NOMO-1 treated with DMSO at 0.1 percent for 48 hours (cell line): ENCODE data around the gene PSEN1.

Experiments
- DNase-seq: peaks from one replicate; lab custom pipeline; 2025; ENCODE audit not compliant: unreplicated experiment; lab: John Stamatoyannopoulos, UW

PSEN1 gene

GRCh38 chr14:73238424-73238852, 102.1 kb downstream of the PSEN1 start:
- DNase-seq, result peak; percentile 56

- no peak for DNase-seq
Observed at GRCh38 chr14:73238941-73239340, 102.6 kb downstream of the PSEN1 start.

DNA sequence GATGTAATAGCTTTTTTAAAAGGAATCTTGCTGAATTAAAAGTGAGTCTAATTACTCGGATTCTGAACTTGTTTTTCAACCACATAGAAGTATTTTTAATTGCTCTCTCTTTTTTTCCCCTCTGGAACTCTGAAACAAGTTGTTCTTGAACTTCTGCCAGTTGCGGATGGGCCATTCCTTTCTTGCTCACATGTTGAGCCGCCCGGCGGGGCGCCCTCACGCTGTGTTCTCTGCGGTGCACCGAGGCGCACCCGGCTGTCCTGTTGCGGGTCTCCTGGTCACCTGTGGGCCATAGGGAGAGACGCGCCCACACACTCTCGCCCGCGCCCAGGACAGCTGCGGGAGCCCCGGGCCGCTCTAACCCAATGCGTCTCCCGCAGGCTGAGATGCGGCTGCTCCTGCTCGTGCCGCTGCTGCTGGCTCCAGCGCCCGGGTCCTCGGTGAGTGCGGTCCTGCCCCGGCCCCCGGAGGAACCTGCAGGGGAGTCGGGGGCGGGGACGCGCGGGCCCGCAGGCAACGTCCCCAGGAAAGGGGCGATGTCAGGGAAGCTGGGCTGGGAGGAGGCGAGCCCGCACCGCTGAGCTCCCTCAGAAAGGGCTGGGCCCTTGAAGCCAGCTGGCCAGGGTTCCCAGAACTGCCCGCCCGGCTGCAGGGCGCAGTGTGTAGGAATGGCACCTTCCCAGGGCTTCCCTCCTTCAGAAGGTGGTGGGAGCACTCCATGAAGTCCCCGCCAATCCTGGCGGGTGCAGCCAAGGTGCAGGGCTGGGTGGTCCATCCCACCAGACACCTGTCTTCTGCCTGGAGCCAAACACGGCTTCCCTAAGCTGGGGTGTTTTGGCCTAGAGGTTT, 103.3 kb downstream of the PSEN1 start:
- no peak for DNase-seq

DNA sequence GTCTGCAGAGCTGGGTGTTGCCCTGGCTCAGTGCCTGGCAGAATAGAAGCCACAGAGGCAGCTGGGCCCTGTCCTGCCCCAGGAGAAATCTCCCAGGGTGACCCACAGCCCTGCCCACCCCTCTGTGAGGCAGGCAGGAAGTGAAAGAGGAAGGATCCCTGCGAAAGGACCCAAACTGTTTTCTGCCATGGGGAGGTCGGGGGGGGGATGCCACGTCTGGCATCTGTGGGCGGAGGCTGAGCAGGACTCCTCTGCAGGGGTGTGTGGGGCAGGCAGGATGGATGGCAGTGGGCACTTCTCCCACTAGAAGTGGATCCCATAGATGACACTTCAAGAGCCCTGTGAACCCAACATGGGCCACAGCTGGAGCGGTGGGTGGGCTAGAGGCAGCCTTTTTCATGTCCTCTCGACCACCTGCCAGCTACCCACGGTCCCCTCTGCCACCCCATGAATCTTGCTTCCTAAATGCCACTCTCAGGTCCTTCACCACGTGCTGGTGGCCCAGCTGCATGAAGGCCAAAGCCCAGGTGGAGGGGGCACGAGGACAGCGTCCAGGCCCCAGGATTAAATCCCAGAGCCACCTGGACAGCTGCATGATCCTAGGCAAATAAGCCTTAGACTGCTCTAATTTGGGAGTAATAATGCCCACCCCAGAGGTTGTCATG, 104.6 kb downstream of the PSEN1 start:
- DNase-seq, result peak; percentile 67

GRCh38 chr14:73241481-73242165, 105.3 kb downstream of the PSEN1 start:
- no peak for DNase-seq

DNA sequence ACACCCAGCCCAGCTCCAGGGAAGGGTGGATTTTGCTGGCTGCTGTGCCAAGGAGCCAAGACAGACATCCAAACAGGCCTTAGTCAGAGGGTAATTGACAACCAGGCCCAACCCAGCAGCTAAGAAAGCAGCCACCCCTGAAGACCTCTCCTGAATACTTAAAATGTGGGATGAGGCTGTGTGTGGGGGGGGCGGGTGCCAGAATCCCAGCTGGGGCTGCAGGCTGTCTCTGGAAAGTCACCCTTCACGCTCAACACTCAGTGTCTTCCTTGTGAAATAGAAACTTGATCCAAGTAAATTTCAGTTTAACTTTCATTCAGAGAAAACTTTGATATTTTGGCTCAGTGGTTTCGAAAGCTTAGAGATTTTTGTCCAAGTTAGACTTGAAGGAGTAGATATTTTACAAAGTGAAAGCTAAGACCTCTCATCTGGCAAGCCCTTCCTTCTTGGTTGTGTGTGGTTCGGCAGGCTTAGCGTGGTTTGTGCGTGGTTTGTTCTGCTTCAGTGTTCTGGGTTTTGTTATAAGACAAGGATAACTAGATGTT, 106.1 kb downstream of the PSEN1 start:
- DNase-seq, result no peak

DNA sequence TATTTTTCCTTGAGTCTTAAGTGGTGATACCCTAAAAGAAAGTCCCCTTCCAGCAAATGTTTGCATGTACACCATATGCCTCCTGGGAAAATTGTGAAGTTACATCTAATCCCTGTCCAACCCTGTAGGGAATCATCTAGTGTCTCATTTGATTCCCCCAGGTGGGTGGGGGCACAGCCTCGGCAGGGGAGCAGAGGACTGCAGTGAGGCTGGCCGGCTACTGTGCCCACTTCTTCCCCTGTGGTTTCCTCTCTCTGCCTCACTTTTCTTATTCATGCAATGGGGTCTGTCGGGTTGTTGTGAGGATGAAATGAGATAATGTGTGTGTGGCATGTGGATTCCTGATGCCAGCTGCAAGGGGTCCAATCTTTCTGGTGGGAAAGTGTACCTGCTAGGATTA, 107.0 kb downstream of the PSEN1 start:
- no peak for DNase-seq

DNA sequence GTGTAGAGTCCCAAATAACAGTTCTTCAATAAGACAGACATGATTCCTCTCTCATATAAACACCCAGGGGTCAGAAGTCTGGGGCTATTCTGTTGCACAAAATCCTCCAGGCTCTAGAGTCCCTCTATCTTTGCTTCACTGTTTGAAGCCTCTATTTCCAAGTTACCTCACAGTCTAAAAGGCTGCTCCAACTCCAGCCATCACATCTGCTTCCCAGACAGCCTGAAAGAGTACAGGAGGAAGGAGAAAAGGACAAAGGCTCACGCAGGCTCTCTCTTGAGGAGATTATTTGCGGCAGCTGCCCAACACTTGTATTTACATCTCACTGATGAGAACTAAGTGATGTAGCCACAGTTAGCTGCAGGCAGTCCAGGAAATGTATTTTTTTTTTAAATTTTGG, 107.4 kb downstream of the PSEN1 start:
- no peak for DNase-seq

DNA sequence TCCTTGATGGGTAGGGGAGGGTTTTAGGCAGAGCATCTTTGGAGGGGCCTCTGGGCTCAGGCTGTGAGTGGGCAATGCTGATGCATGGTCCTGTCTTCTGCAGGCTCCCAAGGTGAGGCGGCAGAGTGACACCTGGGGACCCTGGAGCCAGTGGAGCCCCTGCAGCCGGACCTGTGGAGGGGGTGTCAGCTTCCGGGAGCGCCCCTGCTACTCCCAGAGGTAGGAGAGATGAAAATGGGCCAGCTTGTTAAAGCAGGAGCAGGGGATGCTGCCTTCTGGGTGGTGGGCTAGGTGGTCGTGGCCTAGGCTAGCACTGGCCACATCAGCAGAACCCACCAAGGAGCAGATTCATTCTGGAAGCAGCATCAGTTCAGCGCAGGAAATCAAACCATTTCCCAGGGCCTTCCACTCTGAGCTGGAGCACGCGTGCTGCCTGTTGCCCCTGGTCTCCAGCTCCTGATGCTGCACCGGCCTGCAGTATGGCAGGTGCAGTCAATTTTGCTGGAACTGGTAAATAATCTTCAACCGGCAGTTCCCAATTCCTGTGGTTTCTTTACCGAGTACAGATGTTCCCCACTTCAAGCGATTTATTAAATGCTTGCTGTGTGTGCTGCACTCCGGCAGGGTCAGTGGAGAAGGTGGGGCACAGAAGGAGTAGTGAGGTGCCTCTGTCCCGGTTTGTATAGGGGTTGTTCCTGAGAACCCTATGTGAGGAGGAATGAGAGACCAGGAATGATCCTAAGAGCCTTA, 108.4 kb downstream of the PSEN1 start:
- DNase-seq, result no peak

DNA sequence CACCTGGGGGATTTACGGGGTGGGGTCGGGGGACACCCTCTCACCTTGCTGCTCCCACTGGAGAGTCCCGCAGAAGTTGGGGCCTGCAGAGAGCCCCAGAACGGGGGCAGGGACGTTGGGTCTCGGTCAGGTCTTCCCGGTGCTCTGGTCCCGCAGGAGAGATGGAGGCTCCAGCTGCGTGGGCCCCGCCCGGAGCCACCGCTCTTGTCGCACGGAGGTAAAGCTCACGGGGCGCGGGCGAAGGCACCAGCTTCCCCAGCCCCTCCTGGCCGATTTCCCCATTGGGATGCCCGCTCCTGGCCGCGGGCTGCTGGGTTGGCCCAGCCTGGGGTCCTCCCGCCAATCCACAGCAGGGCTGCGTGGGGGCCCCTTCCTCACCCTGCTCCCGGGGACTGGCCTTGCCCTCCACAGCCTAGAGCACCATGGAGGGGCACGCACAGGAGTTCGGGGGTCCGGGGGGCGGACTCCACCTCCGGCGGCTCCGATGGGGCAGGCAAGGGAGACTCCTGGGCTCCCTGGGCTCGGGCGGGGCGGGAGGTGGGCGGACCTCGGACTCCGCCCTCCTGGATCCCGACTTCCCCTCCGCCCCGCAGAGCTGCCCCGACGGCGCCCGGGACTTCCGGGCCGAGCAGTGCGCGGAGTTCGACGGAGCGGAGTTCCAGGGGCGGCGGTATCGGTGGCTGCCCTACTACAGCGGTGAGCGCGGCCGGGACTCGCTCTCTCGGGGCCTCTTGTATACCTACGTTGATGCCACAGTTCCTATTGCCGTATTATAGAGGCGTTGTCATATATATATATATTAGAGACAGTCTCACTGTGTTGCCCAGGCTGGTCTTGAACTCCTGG, 109.4 kb downstream of the PSEN1 start:
- peak; percentile 66 for DNase-seq

- no peak for DNase-seq
Observed at GRCh38 chr14:73246387-73247150, 110.3 kb downstream of the PSEN1 start.

- DNase-seq, result no peak
Observed at GRCh38 chr14:73248108-73248868, 112.0 kb downstream of the PSEN1 start.

DNA sequence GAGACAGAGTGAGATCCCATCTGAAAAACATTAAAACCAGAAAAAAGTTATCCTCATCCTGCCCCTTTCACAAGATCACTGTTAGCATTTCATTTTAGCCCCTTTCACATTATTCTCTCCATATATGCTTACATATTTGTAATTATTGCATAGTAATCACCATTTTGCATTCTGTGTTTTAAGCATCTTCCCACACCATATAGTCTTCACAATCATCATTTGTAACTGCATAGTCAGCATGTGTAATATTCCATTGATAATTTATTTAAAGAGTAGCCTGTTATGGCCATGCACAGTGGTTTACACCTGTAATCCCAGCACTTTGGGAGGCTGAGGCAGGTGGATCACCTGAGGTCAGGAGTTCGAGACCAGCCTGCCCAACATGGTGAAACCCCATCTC, 112.8 kb downstream of the PSEN1 start:
- DNase-seq, result no peak

DNA sequence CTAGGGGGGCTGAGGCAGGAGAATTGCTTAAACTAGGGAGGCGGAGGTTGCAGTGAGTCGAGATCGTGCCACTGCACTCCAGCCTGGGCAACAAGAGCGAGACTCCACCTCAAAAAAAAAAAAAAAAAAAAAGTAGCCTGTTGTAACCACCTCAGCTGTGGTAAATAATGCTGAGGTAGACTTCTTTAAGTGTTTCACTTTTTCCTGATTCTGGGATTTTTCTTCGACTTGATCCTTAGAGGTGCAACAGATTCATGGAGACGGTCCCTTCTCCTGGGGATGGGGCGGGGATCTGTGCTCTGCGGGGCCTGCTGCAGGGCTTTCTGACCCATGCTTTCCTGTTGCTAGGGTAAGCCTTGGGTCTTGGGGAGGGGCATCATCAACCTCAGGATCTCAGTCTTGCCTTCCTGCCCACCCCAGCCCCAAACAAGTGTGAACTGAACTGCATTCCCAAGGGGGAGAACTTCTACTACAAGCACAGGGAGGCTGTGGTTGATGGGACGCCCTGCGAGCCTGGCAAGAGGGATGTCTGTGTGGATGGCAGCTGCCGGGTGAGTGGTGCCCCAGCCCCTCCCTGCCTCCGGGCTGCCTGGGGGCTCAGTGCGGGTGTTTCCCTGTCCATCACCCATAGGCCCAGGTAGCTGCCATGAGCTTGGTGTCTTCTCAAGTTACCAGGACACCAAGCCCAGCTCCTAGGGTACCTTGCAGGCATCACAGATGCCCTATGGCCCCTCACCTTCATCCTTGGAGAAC, 113.4 kb downstream of the PSEN1 start:
- DNase-seq, result no peak

GRCh38 chr14:73250317-73250713, 114.0 kb downstream of the PSEN1 start:
- no peak for DNase-seq

DNA sequence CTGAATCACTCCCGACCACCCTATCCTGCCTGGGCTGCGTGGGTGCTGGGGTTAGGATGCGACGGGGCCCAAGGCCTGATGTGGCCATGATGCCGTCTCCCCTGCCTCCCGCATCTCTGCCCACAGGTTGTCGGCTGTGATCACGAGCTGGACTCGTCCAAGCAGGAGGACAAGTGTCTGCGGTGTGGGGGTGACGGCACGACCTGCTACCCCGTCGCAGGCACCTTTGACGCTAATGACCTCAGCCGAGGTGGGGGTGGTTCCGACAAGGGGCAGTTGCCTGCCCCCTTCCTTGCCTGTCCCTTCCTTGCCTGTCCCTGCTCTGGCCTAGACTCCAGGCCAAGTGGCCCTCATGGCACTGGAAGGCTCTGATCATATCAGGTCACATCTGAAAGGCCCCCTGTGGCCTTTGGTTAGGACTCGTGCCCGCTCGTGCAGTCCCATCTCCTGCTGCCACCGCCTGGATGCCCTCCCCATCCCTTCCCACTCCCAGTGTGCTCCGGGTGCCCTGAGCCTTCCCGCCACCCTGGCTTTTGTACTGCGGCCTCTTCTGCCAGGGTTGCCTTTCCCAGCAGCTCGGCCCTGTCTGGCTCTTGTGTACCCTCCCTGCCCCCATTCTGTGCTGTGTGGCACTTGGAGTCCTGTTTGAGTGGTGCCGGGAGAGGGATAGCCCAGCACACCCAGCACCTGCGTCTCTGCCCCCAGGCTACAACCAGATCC, 114.6 kb downstream of the PSEN1 start:
- DNase-seq, result no peak

GRCh38 chr14:73251516-73252215, 115.4 kb downstream of the PSEN1 start:
- no peak for DNase-seq
